ENCODE data around the gene PCDHGC4. TPM values are rescaled to one million over a fixed set of nuclear protein-coding genes. Genes with fewer than 3 reads are reported as not detected.
A peak's percentile ranks its signal among the peaks of the same experiment; 100 is the strongest.

PCDHGC4 gene
- total RNA-seq, 1 experiment from 2014 or later: 3.6 TPM

GRCh38 chr5:141489841-141490240 lies 5.0 kb downstream of the PCDHGC4 start:
- TF ChIP-seq EZH2 (IDR thresholded peaks at IDR 0.05; ENCODE audit: borderline replicate concordance, low read depth, low read length, poor library complexity, severe bottlenecking): no peak
- TF ChIP-seq, protein P1, sequence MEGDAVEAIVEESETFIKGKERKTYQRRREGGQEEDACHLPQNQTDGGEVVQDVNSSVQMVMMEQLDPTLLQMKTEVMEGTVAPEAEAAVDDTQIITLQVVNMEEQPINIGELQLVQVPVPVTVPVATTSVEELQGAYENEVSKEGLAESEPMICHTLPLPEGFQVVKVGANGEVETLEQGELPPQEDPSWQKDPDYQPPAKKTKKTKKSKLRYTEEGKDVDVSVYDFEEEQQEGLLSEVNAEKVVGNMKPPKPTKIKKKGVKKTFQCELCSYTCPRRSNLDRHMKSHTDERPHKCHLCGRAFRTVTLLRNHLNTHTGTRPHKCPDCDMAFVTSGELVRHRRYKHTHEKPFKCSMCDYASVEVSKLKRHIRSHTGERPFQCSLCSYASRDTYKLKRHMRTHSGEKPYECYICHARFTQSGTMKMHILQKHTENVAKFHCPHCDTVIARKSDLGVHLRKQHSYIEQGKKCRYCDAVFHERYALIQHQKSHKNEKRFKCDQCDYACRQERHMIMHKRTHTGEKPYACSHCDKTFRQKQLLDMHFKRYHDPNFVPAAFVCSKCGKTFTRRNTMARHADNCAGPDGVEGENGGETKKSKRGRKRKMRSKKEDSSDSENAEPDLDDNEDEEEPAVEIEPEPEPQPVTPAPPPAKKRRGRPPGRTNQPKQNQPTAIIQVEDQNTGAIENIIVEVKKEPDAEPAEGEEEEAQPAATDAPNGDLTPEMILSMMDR (conservative IDR thresholded peaks at IDR 0.05; ENCODE audit: low read depth, low read length): no peak
- Histone ChIP-seq H3K27ac (ENCODE audit: low read depth, low read length, poor library complexity, severe bottlenecking) (peak overlapping the region; percentile 50), H3K36me3 (ENCODE audit: insufficient read depth, low read length, poor library complexity, severe bottlenecking) (peaks cover 19% of the 10 kb centered on the region), H3K9me3 (ENCODE audit: low read depth, low read length, poor library complexity, severe bottlenecking) (no peaks in the 10 kb centered on the region), H3K27me3 (replicated peaks; ENCODE audit: insufficient read depth, low read depth, low read length, poor library complexity) (no peaks in the 10 kb centered on the region), H3K4me3 (ENCODE audit: low read depth, low read length, poor library complexity, severe bottlenecking) (no peak overlapping the region), H3K4me1 (ENCODE audit: insufficient read depth, low read length, poor library complexity, severe bottlenecking) (peaks cover 37% of the 10 kb centered on the region)
- no peak for DNase-seq (ENCODE audit: low spot score)
- CTCF ChIA-PET: no interaction called here
- intact Hi-C loops (cut with micrococcal nuclease; ENCODE audit: unreplicated experiment): no loop called here
- BruUV-seq (replicated peaks): no TSS peak
- POLR2A ChIA-PET (ENCODE audit: low non-redundant PET): no interaction called here

- ChIA-PET CTCF (no interaction called here), POLR2A (ENCODE audit: low non-redundant PET) (no interaction called here)
- Histone ChIP-seq H3K36me3 (ENCODE audit: insufficient read depth, low read length, poor library complexity, severe bottlenecking) (peaks cover 17% of the 10 kb centered on the region), H3K27me3 (replicated peaks; ENCODE audit: insufficient read depth, low read depth, low read length, poor library complexity) (no peaks in the 10 kb centered on the region), H3K27ac (ENCODE audit: low read depth, low read length, poor library complexity, severe bottlenecking) (peak overlapping the region; percentile 50), H3K4me3 (ENCODE audit: low read depth, low read length, poor library complexity, severe bottlenecking) (no peak overlapping the region), H3K4me1 (ENCODE audit: insufficient read depth, low read length, poor library complexity, severe bottlenecking) (peaks cover 41% of the 10 kb centered on the region), H3K9me3 (ENCODE audit: low read depth, low read length, poor library complexity, severe bottlenecking) (no peaks in the 10 kb centered on the region)
- intact Hi-C loops (cut with micrococcal nuclease; ENCODE audit: unreplicated experiment): no loop called here
- TF ChIP-seq EZH2 (IDR thresholded peaks at IDR 0.05; ENCODE audit: borderline replicate concordance, low read depth, low read length, poor library complexity, severe bottlenecking): no peak
- TF ChIP-seq, protein P1 (conservative IDR thresholded peaks at IDR 0.05; ENCODE audit: low read depth, low read length): no peak
- BruUV-seq (replicated peaks): no TSS peak
- no peak for DNase-seq (ENCODE audit: low spot score)
These were observed 5.4 kb downstream of the PCDHGC4 start for GRCh38 chr5:141490271-141490670.

DNA sequence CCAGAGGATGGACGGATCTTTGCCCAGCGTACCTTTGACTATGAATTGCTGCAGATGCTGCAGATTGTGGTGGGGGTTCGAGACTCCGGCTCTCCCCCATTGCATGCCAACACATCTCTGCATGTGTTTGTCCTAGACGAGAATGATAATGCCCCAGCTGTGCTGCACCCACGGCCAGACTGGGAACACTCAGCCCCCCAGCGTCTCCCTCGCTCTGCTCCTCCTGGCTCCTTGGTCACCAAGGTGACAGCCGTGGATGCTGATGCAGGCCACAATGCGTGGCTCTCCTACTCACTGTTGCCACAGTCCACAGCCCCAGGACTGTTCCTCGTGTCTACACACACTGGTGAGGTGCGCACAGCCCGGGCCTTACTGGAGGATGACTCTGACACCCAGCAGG lies 5.9 kb downstream of the PCDHGC4 start:
- no peak overlapping the region for H3K4me3 ChIP-seq (ENCODE audit: low read depth, low read length, poor library complexity, severe bottlenecking)
- peaks cover 46% of the 10 kb centered on the region for H3K4me1 ChIP-seq (ENCODE audit: insufficient read depth, low read length, poor library complexity, severe bottlenecking)
- no TSS peak for BruUV-seq (replicated peaks)
- no peaks in the 10 kb centered on the region for H3K27me3 ChIP-seq (replicated peaks; ENCODE audit: insufficient read depth, low read depth, low read length, poor library complexity)
- H3K36me3 ChIP-seq (ENCODE audit: insufficient read depth, low read length, poor library complexity, severe bottlenecking): peaks cover 16% of the 10 kb centered on the region
- H3K9me3 ChIP-seq (ENCODE audit: low read depth, low read length, poor library complexity, severe bottlenecking): no peaks in the 10 kb centered on the region
- ChIA-PET CTCF (no interaction called here), POLR2A (ENCODE audit: low non-redundant PET) (no interaction called here)
- no peak overlapping the region for H3K27ac ChIP-seq (ENCODE audit: low read depth, low read length, poor library complexity, severe bottlenecking)
- intact Hi-C loops (cut with micrococcal nuclease; ENCODE audit: unreplicated experiment): no loop called here
- DNase-seq (ENCODE audit: low spot score): no peak
- TF ChIP-seq EZH2 (IDR thresholded peaks at IDR 0.05; ENCODE audit: borderline replicate concordance, low read depth, low read length, poor library complexity, severe bottlenecking): no peak
- TF ChIP-seq, protein P1 (conservative IDR thresholded peaks at IDR 0.05; ENCODE audit: low read depth, low read length): no peak

Data from A673 (cell line).